ENCODE measurements around the gene JMJD1C.

- no peak for TF ChIP-seq CTCF (IDR thresholded peaks at IDR 0.05)
- TF ChIP-seq POLR2A (IDR thresholded peaks at IDR 0.05) = no peak
These were observed 141.3 kb downstream of the JMJD1C start for GRCh38 chr10:63324495-63324854.
